Left colon (tissue), 2 donors: ENCODE results near the gene CACHD1. TPM values are rescaled to one million over a fixed set of nuclear protein-coding genes. Genes with fewer than 3 reads are reported as not detected.

Experiments
- ATAC-seq: fragments of 200-7000 bp; cut with Tn5 transposase; one replicate; pipeline ENCODE4 v1.9.1; 2020; ENCODE audit warnings: mild to moderate bottlenecking, moderate library complexity
- DNase-seq, 2 donors: peaks; one replicate each; pipeline ENCODE4 v3.0.0-alpha.2; 2020
- intact Hi-C, 2 donors: fragments of 100-400 bp; cut with DNase I in 1 of 2; cut with micrococcal nuclease in 1 of 2; formaldehyde crosslinking; loops; one replicate each; pipeline versions ENCODE4 v1.11.2 to v1.14.0; 2022; cut with DNase I, micrococcal nuclease
- long read RNA-seq: library from polyadenylated mRNA; unstranded; transcript quantifications from one replicate; pipeline ENCODE4 v2.0.0, GENCODE V29; 2021
- total RNA-seq, 2 donors: library from RNA; stranded (reverse); fragmentation: NEBNext Ultra II Directional; extraction: Animal tissue kit (Norgen Biotek cat#: 25700); gene quantifications; one replicate each; pipeline ENCODE4 v1.2.1, GENCODE V29; 2021
- donor health status: DM: no; HTN: no; CAD: no.
- donor health status: DM: yes; HTN: yes; CAD: no.

CACHD1 gene
- 1 to 10 TPM; 1.4 to 2.6 TPM for total RNA-seq
- long read RNA-seq, partial matches to known transcripts: 1 of 1 reads
- long read RNA-seq, other reads (novel, unspliced or antisense): 0 of 1 reads

DNA sequence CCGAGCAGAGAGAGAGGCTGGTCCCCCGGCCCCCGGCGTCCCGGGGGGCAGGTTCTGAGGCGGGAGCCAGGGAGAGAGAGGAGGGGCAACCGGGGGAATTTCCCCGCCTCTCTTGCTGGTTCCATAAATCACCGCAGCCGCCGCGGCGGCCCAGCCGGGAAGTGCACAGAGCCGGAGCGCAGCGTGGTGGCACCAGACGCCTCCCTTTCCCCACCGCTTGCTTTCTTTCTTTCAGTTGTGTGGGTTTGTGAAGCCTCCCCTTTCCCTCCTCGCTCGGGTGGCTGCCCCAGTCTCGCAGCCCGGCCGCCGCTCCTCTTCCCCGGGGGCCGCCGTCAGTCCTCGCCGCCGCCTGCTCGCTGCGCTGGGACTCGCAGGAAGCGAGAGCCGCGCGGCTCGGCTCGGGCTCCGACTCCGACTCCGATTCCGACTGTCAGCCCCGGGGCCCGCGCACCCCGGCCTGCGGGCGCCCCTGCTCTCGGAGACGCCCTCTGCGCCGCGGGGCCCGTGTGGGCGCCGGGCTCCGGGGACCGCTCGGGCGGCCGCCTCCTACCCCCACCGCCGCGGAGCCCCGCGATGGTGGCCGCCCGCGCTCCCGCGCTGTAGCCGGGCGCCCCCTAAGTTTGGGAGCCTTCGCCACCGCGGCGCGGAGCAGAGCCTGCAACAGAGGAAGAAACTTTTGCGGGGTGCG is at the start of gene CACHD1:
Gene CACHD1, plus strand, starts transcription at position 153 of the 688 bp plus-strand sequence. CDS start 616 bp downstream, outside the sequence.
- ATAC-seq (peak; percentile 76), DNase-seq (peak; percentile 69 to 73)
- intact Hi-C loops: no loop called here

DNA sequence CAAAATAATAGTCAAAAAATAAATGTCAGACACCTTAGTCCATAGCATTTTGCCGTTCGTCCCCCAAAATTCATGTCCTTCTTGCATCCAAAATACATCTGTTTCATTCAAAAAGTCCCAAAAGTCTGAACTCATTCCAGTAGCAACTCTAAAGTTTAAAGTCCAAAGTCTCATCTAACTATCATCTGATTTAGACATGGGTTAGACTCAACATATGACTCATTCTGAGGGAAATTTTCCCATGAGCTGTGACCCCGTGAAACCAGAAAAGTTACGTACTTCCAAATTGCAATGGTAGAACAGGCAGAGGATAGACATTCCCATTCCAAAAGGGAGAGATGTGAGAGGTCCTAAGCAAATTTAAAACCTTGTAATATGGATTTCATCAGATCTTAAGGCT is 48.6 kb upstream of the CACHD1 start:
- ATAC-seq (no peak), DNase-seq (no peak)
- intact Hi-C loops: no loop called here

DNA sequence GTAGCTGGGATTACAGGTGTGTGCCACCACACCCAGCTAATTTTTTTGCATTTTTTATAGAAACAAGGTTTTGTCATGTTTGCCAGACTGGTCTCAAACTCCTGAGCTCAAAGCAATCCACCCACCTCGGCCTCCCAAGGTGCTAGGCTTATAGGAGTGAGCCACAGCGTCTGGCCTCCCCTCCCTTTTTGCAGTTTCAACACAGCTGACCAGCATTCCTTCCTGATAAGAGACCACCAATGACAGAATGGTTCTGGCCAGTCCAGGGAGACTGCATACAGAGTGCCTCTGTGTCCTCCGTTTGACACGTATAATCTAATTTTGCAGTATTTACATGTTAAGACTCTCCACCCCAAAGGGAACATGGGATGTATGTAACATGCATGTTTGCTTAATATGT is 46.4 kb upstream of the CACHD1 start:
- no peak for DNase-seq
- ATAC-seq: no peak
- intact Hi-C loops: no loop called here

DNA sequence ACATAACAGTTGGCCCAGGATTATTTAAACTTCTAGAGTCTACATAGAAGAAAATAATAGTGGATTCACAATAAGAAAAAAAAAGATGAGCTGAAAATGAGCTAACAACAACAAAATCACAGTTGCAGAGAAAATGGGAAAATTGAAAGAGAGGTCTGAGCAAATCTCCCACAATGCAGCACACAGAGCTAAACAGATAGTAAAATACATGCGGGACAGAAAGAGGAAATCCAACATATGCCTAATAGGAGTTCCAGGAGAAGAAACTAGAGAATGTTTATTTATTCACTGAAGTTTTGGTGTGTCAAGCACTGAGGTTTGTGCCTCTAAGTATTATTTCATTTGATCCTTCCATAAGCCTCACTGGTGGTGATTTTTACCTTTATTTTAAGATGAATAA is 45.5 kb upstream of the CACHD1 start:
- DNase-seq: no peak
- ATAC-seq: no peak
- intact Hi-C loops: no loop called here

DNA sequence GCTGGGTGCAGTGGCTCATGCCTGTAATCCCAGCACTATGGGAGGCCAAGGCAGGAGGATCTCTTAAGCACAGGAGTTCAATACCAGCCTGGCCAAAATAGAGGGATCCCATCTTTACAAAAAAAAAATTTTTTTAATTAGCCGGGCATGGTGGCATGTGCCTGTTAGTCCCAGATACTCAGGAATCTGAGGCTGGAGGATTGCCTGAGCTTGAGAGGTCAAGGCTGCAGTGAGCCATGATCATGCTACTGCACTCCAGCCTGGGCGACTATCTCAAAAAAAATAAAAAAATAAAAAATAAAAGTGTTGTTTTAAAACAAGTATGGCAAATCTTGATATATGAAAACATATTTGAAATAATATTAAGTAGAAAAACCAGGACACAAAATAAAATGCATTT is 44.4 kb upstream of the CACHD1 start:
- no peak for ATAC-seq
- no peak for DNase-seq
- intact Hi-C loops: no loop called here

DNA sequence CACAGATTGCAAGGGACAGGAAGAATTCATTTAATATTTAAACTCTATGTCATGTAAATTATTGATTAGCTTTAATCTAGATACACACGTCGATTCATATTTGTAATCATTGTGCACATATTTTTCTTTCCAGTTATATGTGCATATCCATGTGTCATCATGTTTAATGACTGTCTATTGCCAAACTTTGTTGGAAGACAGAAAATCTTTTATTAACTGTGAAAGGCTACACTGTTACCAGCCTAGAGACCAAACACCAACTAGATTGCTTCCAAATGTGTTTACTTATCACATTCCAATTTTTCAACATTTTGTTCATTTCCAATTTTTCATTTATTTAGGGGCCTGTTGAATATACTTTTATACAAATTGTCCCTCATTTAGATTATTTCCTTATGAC is 43.2 kb upstream of the CACHD1 start:
- DNase-seq (no peak), ATAC-seq (no peak)
- intact Hi-C loops: no loop called here

DNA sequence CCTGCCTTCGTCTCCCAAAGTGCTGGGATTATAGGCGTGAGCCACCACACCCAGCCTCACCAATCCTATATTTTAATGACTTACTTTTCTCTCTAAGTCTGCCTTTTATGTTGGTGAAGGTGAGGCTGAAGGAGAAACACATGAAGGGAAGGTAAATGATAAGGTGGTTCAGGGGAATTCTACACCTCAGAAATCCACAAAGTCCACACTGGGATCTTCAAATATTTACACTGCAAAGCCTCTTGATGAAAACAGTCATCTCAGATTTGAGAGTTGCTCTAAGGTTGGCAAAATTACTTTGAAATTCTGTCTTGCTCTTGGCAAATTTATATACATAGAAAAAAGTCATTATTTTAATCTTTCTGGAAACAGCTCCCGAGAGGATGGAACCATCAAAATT is 42.0 kb upstream of the CACHD1 start:
- DNase-seq (no peak), ATAC-seq (no peak)
- intact Hi-C loops: no loop called here

DNA sequence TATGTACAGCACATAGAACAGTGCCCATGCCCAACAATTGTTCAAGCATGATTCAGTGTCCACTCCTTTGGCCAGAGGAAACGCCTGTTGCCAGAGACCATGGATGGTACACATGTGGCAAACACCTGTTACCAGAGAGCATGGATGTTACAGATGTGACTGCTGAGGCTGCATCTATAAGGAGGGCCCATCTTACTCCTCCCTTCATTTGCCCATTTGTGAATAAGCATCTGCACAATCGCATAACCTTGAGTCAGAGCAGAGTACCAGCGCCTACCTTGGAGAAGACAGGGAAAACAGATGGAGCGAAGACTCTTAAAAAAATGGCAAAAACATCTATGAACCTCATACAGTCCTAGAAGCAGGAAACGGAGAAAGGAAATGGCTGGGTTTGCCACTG is 36.6 kb upstream of the CACHD1 start:
- DNase-seq: no peak
- intact Hi-C loops: no loop called here
- ATAC-seq: no peak

DNA sequence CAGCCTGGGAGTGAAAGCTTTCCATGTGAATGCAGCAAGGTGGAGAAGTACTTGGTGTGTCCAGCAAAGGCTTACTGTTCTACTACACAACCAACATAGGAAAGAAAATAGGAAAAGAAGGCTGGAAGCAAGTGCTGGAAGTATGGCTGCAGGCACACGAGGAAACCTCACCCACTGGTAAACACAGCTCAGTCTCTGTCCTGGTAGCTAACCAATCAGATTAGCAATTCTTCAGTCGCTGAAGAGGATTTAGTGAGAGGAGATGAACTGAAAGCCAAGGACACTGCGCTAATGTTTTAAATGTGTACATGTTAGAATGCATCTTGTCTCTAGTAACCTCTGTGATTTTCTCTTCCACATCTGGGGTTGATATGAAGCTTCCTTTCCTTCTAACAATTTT is 36.2 kb upstream of the CACHD1 start:
- ATAC-seq (no peak), DNase-seq (no peak)
- intact Hi-C loops: no loop called here

DNA sequence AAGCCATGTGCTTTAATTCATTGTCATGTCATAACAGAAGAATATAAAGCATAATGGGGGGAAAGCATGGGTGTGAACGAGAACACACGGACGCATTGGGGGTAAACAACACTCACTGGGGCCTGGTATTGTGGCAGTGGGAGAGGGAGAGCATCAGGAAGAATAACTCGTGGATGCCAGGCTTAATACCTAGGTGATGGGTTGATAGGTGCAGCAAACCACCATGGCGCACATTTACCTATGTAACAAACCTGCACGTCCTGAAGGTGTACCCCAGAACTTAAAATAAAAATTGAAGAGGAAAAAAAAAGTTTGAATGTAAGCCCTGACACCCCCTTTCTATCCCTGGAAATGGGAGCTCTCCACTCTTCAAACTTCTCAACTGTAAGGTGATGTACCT is 34.9 kb upstream of the CACHD1 start:
- DNase-seq (no peak), ATAC-seq (no peak)
- intact Hi-C loops: no loop called here

DNA sequence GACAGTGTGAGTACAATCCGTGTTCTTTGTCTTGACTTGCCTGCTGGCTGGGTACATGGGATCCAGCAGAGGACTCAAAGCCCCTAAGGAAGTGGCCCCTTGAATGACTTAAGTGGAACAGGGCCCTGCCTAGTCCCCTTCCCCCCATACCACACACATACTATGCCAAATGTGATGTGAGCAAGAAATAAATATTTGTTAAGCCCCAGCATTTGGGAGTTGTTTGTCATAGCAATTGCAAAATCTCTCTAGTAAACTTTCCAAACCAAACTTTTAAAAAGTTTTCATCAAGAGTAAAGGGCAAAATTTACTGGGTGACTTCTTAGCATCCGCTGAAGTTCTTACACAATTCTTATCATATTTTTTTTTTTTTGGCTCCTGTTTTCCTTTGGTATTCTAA is 32.5 kb upstream of the CACHD1 start:
- ATAC-seq (no peak), DNase-seq (no peak)
- intact Hi-C loops: no loop called here

DNA sequence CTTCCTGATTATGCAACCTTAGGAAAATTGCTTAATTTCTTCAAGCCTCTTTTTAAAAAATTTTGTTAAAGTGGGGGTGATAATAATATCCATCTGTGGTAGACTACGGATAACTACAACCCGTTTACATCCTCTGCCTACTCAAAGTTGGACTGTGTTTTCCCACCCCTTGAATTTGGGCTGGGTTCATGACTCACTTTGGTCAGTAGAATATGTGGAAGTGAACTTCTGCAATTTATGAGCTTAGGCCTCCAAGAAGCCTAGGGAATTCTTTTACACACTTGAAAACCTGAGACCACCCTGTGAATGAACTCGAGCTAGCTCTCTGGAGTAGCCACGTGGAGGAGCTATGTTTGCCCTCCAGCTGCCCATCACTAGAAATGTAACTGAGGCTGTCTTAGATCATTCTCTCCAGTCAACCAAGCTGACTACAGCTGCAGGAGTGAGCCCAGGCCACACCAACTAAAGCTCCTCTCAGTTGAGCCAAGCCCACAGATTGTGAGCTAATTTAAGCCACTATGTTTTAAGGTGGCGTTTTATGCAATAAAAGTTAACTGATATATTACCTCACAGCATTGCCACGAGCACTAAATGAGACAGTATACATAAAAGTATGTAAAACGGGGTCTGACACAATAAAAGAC is 29.6 kb upstream of the CACHD1 start:
- DNase-seq (no peak), ATAC-seq (no peak)
- intact Hi-C loops: no loop called here

DNA sequence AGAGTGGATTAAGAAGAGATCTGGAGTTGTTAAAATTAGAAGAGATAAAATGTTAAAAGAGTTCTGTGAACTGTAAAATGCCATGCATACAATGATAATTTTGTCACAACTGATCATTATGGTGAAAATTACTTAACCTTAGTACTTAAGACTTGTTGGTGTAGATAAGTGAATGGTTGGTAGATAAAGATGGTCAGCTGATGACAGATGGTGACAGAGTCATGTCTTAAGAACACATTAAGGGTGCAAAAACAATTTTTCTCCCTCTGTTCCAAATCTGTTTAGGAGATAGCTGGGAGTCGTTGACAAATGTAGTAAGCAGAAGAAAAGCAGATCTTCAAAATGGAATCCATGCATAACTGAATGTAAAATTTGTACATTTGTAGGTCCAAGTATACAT is 18.5 kb upstream of the CACHD1 start:
- intact Hi-C loops: no loop called here
- no peak for ATAC-seq
- no peak for DNase-seq

DNA sequence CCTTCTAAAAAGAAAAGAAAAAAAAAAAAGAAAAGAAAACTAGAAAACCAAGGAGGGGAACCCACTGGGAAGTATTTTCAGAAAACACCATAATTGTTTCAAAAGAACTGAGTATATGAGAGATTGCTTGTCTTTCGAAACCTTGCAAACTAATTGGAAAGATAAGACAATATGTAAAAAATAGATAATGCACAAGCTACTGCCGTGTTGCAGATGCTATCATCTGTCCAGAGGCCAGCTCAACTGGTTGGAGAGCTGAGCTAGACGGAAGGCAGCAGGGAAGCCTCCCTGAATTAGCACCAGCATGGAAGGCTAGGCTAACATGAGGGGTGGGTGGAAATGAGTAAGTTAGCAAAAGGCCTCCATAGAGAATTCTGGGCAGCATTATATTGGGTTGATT is 16.2 kb upstream of the CACHD1 start:
- no peak for DNase-seq
- no peak for ATAC-seq
- intact Hi-C loops: no loop called here

DNA sequence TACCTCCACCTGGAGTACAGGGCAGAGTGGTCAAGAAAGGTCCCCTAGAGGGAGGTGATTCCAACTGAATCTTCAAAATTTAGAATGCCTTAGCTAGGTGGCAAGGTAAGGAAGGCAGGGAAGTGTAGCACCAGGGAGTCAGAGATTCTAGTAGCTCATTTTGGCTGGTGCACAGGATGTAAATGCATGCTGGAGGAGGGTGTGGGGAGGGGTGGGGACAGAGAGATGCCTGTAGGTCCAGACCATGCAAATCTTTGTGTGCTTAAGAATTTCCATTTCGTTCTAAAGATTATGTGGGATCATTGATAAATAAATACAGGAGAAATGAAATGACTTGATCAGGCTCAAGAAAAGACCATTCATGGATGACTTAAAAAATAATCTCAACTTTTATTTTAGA is 11.0 kb upstream of the CACHD1 start:
- intact Hi-C loops: no loop called here
- DNase-seq (no peak), ATAC-seq (no peak)

DNA sequence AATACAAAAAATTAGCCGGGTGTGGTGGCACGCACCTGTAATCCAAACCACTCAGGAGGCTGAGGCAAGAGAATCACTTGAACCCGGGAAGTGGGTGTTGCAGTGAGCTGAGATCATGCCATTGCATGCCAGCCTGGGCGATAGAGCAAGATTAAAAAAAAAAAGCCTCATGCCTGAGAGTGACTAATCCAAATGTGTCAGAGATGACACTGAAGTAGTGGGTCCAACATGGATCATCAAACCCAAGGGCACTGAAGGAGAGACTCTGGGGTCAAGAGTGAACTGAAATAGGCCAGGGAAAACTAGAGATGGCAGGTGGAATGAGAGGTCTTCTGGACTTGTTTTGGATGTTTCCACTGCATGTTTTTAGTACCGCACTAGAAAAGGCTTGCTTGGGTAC is 10.2 kb upstream of the CACHD1 start:
- no peak for DNase-seq
- ATAC-seq: no peak
- intact Hi-C loops: no loop called here

DNA sequence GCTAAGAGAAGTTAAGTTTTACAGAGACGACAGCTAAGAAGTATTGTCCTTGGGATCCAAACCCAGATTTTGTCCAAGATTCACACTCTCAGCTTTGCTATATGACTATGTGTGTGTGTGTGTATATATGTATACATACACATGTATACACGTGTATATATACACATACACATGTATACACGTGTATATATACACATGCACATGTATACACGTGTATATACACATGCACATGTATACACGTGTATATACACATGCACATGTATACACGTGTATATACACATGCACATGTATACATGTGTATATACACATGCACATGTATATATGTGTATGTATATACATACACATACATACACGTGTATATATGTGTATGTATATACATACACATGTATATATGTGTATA is 3.9 kb upstream of the CACHD1 start:
- DNase-seq (no peak), ATAC-seq (no peak)
- intact Hi-C loops: no loop called here

DNA sequence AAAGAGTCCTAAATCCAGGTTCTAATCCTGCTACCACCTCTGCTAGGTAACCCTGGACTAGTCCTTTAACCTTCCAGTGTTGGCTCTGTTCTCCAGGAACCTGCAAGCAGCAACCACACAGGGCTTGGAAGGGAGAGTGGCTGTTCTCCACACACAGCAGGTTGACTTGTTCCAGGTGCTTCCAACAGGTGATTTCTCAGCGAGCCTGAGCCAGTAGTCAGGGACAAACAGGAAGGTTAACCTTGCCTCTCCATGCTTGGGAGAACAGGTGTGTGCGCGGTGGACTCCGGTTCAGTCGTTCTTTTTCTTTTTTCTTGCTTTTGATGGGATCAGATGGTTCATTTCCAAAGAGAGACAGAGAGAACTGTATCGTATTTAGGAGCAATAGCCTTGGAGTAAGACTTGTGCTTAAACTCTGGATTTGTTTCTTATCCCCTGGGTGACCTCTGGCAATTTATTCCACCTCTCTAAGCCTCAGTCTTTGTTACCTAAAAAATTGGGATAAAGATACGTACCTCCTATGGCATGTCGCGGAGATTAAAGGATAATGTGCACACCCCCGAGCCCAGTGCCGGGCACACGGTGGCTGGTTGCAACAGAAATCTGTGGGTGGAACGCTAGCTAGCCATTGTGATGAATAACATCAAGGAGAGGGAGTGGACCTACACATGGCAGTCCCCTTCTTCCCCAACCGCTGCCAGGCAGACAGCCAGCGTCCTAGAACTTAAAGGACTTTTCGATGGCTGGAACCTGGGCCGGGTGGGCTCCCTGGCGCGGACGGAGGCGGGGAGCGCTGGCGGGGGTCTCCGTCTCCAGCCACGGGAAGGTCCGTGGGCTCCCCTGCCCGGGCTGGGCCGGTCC is 583 bp upstream of the CACHD1 start:
- intact Hi-C loops: no loop called here
- peak in 1 of 2 donors; percentile 25 for DNase-seq
- peak; percentile 31 for ATAC-seq

DNA sequence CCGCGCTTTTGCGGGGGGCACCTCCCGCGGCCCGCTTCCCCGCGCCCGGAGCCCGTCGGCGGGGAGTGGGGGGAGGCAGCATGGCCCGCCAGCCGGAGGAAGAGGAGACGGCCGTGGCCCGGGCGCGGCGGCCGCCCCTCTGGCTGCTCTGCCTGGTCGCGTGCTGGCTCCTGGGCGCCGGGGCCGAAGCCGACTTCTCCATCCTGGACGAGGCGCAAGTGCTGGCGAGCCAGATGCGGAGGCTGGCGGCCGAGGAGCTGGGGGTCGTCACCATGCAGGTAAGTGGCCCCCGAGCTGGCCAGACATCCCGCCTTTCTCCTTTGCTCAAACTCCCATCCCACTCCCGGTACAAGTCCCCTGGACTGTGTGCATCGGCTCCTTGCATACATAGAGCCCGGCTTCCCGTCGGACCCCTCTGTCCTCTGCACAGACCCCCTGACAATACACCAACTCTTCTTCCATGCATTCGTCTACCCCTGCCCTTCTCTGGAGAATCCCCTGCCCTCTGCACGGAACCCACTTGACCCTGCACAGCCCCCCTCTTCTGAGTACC is 812 bp downstream of the CACHD1 start:
- DNase-seq (peak; percentile 25 to 31), ATAC-seq (peak; percentile 15)
- intact Hi-C loops: no loop called here
